Stimulated activated CD4-positive, alpha-beta T cell treated with anti-CD3 and anti-CD28 coated beads, Interleukin-1b, Interleukin-23, amount 100 ng/mL, for 1 hour (primary cell): ENCODE results near the gene ANXA6.
A peak's percentile ranks its signal among the peaks of the same experiment; 100 is the strongest.

Experiments
- DNase-seq, 2 donors: peaks; one replicate each; pipeline ENCODE4 v3.0.0-alpha.2; 2020; ENCODE audit warnings: low read depth in 2 of 2

Gene ANXA6

DNA sequence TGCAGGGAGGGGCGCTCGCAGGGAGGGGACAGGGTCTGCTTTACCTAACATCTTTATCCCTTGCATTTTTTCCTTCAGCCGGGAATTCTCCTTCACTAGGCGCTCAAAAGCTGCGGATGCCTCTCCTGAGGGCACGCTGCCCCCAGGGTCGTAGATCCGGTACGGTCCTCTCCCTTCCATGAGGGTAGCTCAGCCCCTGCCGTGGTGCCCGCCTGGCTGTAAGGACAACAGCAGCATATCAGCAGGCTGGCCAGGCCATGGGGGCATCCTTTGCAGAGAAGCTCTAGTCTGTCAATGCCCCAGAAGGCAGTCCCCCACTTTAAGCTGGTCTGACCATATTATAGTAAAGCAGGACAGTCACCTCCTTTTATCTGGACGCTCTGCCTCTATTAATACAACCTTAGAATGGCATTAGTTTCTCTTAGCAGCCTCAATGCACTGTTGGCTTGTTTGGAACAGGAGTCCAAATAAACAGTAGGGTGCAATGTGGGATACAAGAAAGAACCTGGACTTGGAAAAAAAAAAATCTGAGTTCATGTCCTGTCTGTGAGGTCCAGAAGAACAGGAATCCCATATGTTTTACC is 92.6 kb downstream of the ANXA6 start:
- no peak for DNase-seq

DNA sequence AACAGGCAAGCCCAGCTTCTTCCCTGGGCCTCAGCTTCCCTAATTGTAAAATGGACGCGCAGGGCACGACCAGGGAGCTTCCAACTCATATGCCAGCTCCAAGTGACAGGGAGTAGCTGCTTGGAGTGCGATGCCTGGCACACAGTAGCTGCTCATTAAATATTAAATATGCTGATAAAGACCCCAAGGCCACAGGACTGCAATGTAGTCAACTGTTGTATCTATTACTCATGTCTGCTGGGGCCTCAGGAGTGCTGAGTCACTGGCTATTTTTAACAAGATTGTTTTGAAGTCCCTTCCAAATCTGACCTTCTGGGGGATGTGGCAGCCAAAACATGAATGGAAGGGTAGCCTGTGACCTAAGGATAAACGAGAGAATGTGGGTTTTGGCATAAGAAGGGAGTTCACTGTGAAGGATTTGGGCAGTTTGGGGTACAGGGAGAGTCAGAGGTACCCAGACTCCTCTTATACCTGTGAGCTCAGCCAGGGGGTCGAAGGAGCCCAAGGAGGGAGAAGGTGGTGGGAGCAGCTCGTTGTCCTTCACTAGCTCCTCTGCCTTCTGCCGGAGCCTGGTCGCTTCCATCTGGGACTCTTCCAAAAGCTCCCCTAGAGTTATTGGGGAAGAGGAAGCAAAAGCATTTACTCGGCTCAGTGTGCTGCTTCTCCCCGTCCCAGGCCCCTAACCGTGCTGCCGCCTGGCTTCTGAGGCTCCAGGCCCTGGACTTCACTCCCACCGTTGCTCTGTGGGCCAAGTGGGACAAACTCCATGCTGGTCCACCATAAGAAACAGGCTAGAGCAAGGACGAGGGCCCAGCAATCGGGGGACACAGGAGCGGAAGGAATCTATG is 94.2 kb downstream of the ANXA6 start:
- no peak for DNase-seq

DNA sequence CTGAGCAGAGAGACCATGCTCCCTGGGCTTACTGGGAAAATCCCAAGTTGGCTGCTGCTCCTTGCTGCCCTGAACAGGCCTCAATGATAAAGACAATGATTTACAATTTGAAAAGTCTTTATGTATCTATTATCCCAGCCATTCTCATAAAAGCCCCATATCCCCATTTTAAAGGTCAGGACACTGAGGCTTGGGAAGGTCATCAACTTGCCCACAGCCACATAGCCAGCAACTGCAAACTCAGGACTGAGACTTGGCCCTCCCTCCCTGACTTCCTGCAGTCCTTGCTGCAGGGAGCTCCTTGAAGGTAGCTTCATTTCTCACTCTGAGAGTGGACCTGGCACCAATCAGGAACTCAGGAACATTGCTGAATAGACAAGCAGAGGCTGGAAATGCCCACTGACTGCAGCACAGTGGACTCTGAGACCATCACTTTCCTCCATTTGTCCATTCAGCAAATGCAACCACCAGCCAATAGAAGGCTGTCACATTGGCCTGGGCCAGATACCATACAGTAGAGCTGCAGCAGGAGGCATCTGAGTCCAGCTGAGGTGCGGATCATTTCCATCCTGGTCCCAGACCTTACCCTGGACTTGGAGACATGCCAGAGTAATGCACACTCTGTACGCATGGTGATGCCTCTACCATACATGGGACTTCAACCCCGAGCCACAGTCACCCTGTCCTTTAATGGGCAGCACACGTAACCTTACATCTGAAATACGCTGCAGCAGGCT is 95.0 kb downstream of the ANXA6 start:
- no peak for DNase-seq

DNA sequence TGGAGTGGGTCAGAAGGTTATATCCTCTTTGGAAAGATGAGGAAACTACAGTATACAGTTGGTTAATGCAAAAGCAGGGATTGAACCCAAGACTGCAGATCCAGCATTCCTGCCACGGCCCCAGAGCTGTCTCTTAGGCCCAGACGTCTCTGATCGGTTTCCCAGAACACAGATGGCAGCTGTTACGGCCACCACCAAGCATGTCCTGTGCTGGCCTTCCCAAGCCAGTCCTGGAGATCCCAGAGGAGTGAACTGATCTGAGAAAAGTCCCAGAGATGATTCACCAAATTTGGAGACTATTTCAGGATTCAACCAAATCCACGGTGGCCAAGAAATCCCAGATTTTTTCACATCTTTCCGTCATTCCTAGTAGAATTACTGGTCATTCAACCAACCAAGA is 96.8 kb downstream of the ANXA6 start:
- no peak for DNase-seq

DNA sequence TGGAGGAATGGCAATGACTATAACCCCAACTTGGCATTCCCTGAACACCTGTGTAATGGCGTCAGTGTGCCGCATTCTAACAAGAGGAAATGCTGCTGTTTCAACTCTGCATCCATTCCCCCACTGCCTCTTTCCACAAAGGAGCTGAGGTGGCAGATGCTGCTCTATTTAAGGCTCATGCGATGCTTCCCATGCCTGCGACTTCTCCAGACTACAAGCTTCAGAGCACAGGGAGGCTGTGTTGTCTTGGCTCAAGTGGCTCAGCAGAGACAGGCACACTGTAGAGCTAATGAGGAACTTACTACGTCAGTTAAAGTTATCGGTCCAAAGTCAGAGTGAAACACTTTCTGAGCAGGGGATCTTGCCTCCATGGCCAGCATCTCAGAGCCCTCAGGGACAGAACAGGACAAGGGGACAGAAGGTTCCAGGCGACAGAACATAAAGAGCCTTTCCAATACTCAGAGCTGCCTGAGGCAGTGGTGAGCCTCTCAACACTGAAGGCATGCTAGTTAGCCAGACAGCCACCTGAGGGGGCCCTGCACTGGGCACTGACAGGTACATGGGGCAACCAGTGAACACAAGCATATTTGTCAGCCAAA is 98.6 kb downstream of the ANXA6 start:
- DNase-seq: no peak

DNA sequence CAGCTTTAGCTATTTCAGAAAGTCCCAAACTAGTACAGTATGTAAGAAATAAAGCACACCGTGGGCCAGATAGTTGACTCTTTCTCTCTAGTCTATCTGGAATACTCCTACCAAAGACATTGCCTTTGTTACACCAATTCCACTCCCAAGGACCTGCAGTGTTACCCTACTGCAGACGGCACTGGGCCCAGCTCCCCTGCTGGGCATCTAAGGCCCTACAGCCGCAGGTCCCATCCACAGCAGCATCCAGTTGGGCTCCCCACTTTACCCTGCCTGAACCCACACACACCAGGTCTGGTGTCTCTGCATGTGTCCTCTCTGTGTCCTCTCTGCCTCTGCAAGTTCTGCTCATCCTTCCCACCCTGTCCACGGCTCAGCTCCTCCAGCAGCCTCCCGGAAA is 99.3 kb downstream of the ANXA6 start:
- DNase-seq: no peak

- no peak for DNase-seq
Measured at GRCh38 chr5:151056379-151057325, 100.9 kb downstream of the ANXA6 start.

DNA sequence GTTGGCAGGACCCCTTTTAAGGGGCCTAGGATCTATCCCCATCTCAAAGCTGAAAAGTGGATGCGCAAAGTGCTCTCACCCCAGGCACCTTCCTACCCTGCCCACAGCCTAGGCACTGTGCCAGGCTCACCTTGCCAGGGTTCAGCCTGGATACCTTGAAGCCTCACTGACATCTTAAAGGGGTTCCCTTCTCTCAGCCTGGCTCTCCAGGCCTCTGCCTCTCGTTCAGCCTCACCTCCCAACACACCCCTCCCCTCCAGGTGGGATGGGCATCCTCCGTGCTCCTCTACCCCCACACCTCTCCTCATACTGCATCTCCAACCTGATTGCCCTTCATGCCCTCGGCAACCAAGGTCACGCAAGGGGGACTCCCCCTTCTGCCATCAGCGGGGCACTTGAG is 102.2 kb downstream of the ANXA6 start:
- no peak for DNase-seq

- no peak for DNase-seq
Measured at GRCh38 chr5:151054709-151055108, 102.9 kb downstream of the ANXA6 start.

DNA sequence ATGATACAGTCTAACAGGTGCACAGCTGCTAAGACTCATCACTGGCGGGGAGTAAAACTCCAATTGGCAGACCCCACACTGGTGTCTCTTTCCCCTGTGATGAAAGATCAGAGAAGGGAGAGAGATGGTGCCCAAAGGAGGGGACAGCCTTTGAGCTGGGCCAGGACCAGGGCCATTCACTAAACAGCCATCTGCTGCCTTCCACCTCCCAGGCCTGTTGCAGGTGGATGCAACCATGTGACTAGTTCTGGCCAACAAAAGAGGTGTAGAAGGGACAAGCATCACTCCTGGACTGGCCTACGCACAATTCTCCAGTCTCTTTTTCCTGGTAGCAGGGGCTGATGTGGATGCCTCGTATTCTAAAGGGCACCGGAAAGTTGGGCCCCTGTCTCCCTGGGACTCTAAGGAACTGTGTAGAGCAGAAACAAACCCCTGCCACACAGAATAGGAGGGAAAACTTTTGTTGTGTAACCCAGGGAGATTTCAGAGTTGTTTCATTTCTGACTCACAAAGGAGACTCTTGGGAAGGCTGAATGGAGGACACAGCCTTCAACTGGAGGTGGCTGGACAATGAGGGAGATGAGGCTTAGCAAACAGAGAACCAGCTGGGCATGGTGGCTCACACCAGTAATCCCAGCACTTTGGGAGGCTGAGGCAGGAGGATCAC is 103.7 kb downstream of the ANXA6 start:
- DNase-seq: no peak

- no peak for DNase-seq
Measured at GRCh38 chr5:151052836-151053235, 104.7 kb downstream of the ANXA6 start.

DNA sequence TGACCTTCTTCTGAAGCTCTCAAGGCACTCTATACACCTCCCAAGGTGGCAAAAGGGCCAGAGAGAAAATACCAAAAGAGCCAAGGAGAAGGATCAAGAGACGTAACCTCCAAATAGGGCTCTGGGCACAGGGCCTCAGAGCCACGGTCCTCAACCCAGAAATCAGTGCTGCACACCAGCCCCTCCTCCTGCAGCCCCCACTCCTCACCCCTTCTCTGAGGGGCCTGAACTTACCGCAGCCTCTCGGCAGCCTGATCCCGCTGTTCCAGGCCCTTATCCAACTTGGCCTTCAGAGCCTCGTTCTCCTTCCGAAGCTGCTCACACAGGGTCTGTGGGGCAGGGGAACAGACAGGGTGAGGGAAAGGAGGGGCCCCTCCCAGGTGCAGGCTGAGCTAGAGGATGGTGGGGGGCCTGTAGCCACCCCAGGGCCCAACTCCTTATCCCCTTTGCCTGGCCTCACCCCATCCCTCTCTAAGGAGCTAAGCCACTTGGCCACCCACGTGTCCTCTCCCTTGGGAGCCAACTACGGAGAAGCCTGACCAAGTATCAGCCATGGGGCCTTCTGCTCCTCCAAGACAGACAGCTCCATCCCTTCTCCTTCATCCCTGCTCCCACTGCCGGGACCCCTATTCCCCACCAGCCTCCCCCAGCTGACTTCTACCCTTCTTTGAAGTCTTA is 105.5 kb downstream of the ANXA6 start:
- DNase-seq: no peak

- peak; percentile 44 to 51 for DNase-seq
Measured at GRCh38 chr5:151051066-151051930, 106.3 kb downstream of the ANXA6 start.
